HG02973 (cell line): ENCODE measurements around the gene CDK5R2.

Experiments used
- ATAC-seq: cut with Tn5 transposase; IDR thresholded peaks from one replicate; pipeline ENCODE4 v1.9.1; 2021; ENCODE audit warnings: moderate library complexity; ENCODE audit not compliant: unreplicated experiment

CDK5R2 gene

DNA sequence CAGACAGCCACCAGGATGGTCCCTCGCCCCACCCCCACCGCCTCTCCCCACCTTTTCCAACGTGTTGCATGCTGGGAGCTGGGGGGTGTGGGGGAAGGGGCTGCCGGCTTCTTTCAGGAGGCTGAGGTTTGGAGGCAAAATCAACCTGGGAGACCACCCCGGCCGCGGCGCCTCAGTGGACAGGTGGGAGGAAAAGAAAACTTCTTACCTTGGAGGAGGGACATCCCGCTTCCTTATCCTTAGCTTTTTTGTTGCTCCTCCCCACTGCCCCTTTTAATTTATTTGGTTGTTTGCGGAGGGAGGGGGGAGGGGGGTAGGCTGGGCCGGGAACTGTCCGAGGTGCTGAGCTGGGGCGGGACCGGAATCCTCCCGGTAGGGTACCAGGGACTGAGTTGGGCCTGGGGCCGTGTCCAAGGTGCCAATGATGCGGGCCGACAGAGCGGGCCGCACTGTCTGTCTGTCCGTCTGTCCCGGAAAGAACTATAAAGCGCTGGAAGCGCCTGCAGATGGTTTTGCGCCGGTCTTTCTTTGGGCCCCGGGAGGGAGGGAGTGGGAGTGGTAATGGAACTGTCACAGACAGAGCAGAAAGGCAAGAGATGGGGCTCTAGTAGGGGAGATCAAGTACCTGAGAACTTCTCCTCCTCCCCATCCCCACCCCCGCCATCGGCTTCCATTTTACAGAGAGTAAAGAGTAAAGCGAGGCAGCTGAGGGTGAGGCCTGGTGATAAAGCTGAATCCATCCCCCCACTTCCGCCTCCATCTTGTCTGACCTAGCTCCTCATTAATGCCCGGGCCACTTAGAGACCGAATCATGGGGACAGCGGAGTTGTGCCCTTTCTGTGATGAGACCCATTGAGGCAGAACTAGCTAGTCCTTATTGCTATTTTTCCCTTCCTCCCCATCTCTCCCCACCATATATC lies 2.4 kb downstream of the CDK5R2 start:
- ATAC-seq, result no peak

- no peak for ATAC-seq
Measured at GRCh38 chr2:218962859-218963492, 3.5 kb downstream of the CDK5R2 start.

DNA sequence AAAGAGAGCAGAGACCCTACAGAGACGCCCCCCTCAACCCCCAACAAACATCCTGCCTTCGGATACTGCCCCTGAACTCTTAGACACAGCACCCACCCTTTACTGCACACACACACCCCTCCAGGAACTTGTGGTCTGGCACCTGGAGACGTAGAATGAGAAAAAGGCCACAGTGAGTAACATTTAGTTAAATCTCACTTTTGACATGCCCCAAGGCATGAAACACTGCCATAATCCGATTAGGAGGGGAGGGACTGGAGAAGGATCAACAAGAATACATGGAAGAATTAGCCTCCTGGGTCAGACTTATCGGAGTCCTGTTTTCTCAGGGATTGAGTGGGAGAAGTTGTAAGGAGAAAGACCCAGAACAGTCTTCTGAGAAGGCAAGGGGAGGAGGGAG lies 4.1 kb downstream of the CDK5R2 start:
- ATAC-seq, result no peak

DNA sequence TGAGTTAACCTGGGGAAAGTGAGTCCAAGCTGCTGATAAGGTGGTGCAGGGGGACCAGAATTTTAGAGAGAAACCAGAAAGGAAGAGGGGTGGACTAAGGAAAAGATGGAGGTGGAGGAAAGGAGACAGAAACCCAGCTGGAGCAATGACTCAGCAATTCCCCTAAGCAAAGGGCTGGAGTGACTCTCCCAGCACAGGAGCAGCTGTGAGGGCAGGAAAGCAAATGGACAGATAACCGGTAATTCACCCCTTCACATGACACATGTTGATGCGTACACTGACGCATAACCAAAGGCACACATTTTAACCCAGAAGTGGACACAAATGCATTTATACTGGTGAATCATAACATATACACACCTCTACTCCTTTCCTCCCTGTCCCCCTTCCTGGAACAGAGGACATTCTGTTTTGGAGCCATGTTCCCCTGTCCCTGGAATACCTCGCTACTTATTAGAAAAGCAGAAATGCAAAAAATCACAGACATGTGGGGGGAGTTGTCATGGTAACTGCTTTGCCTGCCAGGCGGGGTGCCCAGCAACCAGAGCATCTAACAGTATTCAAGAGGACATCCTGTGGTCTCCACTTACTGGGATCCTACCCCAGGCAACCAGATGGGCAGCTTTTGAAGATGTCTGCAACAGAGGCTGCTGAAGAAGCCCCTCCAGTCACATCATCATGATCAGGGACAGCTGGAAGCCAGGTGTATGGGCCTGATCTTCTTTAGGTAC lies 4.7 kb downstream of the CDK5R2 start:
- no peak for ATAC-seq

GRCh38 chr2:218970894-218971293 lies 11.4 kb downstream of the CDK5R2 start:
- no peak for ATAC-seq

DNA sequence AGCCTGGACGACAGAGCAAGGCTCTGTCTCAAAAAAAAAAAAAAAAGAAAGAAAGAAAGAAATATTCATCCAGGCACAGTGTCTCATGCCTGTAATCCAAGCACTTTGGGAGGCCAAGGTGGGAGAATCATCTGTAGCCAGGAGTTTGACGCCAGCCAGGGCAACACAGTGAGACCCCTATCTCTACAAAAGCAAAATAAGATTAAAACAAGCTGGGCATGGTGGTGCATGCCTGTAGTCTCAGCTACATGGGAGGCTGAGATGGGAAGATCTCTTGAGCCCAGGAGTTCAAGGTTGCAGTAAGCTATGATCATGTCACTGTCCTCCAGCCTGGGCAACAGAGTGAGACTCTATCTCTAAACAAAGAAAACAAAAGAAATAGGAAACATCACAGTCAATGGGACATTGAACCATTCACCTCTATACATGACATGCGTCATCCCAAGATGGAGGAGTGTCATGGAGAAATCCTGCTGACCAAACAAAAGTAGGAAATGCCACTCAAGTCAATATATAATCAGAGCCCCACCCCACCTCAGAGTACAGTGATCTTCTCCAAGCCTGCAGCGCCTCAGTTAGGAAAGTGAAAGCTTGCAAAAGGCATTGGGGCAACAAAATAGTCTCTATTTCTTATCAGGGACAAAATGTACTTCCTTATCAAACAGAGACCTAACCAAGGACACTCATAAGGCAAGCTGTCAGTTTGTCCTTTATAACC lies 15.8 kb downstream of the CDK5R2 start:
- ATAC-seq, result no peak

DNA sequence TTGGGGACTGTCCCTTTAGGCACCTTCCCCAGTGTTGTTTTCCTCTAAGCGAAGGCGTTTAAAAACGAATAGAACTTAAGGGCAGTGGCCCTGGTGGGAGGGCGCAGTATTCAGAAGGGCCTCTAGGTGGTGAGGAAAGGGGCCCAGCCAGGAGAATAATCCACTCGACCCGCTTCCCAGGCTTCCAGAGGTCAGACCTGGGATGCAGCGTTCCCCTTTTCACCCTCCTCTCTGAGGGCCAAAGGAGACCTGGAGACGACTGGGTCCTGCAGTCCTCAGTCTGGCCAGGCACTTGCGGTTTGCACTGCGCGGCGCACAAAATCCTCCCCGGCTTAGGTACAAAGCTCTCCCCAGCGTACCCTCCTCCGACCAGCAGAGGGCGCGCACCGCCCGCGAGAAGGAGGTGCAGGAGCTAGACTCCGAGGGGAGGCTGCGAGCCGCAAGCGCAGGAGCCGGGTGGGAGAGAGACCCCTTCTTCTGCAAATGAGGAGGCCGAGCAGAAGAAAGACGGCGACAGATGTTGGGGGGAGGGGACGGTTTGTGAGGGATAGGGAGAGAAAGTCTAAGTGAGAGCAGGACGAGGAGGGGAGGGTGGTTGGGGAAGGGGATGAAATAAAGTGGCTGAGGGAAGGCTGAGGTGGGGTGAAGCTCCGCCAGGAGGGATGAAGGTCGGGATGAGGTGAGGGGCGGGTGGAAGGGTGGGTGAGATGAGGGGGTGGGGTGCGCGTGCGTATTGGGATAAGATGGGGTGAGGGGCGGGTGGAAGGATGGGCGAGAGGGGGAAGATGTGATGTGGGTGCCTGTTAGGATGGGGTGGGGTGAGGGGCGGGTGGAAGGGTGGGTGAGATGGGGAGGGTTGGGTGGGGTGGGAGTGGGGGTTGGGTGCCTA lies 20.6 kb downstream of the CDK5R2 start:
- ATAC-seq, result peak; percentile 91

DNA sequence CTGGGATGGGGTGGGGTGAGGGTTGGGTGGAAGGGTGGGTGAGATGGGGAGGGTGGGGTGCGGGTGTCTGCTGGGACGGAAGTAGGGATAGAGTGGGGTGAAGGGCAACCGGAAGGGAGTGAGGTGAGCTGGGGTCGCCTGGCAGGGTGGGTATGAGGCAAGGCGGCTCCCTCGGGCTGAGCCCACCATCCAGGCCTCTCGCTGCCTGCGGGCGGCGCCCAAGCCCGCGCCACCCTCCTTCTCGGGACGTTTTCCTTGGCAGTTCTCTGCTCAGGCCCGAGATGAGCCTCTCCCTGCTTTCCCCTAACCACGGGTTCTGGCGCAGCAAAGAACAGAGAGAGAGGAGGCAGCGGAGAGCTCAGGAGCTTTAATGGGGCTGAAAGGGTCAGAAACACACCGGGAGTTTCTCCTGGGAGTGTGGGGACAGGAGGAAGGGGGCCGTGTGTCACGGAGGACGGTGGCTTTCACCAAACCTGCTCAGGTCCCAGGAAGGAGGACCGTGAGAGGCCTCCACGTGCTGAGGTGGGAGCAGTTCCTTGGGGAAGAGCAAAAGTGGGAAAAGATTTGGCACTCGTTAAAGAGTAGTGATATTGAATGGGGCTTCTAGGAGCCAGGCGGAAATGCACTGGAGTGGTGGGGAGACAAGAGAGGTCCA lies 21.4 kb downstream of the CDK5R2 start:
- no peak for ATAC-seq

- no peak for ATAC-seq
Measured at GRCh38 chr2:218981390-218981880, 22.0 kb downstream of the CDK5R2 start.

DNA sequence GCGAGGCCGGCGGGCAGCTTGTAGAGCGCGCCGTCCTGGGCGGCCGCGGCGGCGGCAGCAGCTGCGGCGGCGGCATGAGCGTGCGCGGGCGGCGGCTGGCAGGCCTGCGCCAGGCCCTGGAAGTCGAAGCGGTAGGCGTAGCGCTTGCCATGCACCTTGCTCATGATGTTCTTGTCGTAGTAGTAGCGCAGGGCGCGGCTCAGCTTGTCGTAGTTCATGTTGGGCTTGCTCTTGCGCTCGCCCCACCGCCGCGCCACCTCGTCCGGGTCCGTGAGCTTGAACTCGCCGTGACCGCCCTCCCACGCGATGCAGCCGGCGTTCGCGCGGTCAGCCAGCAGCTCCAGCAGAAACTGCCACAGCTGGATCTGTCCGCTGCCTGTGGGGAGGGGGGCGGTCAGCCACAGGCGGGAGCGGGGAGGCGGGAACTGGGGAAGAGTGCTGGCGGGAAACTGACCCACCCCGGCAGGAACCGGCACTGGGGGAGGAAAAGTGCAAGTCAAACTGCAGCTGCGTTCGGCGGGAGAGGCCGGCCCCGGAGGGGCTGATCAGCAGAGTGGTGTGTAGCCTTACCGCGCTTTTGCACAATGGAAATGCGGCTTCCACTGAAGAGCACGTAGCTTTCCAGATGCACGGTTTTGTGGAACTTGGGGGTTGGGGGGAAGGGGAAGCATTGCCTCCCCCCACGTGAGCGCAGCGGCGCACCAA lies 22.6 kb downstream of the CDK5R2 start:
- ATAC-seq, result no peak

GRCh38 chr2:218982586-218983262 lies 23.3 kb downstream of the CDK5R2 start:
- ATAC-seq, result no peak

DNA sequence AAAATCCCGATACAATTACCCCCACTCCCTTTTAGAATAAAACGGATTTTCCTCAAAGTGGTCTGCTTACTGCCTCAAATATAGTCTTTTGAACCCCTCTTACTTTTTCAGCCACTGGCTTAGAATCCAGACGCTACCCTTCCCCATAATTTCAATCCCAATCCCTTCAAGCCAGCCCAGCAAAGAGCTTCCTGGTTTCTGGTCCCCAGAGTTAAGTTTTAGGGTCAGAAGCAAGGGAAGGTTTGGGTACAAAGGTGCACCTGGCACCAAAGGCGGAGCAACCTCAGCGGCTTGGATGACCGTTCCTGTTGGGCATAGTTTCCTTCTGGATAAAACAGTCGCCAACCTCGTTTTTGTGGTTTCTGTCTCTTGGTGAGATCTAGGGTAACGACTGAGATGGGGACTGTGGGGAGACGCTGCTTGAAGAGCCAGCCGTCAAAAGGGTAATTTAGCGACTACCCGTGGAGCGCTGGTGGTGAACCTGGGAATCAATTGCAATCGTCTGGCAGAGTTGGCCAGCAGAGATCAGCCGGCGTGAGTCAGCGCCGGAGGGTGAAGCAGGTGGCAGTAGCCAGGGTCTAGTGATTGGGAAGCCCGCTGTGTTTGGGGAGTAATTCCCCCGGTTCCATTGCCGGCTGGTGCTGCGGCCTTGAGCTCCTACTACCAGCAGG lies 23.9 kb downstream of the CDK5R2 start:
- ATAC-seq, result no peak

DNA sequence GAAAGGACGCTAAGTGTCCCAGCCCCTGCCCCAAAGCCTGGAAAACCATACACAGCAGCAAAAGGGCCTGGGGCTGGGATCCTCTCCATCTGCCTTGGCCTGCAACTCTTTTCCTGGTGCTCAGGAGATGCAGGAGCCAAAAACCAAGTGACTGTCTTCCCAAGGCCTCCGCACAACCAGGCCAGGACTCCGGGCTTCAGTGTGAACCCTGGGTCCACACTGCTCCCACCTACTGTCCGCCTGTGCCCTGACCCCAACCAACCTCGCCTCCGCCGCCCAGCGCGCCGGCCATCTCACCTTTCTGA lies 24.4 kb downstream of the CDK5R2 start:
- ATAC-seq, result no peak

DNA sequence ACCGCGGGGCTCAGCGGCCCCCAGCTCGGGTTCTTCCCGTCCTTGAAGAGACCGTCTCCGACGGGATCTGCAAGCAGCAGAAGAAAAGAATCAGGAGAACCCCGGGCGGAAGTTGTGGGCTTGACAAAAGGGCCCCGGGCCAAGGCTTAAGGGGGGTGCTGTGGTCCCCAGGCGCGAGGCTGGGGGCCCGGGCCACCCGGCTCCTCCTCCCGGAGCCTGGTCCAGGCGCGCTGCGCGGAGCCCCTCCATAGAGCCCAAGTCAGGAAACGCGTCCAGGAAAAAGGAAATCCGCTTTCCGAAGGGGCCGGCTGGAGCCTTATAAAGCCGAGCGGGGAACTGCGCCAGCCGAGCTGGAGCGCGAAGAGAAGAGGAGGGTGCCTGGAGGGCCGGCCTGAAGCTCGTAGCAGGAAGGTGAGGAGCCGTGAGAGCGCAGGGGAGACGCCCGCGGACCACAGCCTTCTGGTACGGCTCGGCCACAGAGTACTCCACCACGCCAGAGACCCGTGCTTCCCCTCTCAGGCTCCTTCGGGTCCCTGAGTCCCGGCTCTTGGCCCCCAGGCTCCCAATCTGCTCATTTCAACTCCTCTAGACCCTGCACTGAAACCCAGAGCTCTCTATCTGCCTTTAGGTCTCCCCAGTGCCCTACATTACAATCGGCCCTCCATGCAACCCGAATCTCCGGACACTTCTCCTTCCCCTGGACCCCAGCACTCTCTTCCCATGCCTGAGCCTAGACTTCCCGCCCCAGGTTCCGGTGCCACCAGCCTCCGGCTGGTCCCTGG lies 25.0 kb downstream of the CDK5R2 start:
- ATAC-seq, result no peak

DNA sequence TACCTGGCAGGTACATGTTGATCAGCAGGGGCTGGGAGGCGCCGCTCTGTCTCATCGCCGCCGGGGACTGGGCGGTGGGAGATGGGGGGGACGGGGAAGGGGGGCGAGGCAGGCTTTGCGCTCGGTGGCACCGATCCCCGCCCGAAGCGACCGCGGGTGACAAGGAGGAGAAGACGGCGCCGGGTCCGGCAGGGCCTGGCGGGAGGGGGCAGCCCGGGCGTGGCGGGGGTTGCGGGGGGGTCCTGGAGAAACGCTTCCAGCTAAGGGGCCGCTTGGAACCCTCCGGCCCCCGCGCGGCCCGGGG lies 25.5 kb downstream of the CDK5R2 start, which contains the start of gene FEV:
Gene FEV, minus strand, starts transcription at position 164 of the 304 bp plus-strand sequence. Its CDS starts 109 bp downstream, at position 55.
- no peak for ATAC-seq

GRCh38 chr2:218985325-218986091 lies 26.0 kb downstream of the CDK5R2 start:
- no peak for ATAC-seq
